Fibroblast of villous mesenchyme (primary cell): ENCODE measurements around the gene ZBTB21. TPM values are rescaled to one million over a fixed set of nuclear protein-coding genes. Genes with fewer than 3 reads are reported as not detected.
A peak's percentile ranks its signal among the peaks of the same experiment; 100 is the strongest.

Source experiments
- DNase-seq: peaks from one replicate; pipeline ENCODE4 v3.0.0-alpha.2; 2010; ENCODE audit warnings: low read depth
- H3K4me3 ChIP-seq: 2 replicates; pipeline ENCODE4 v1.5.1; 2011; ENCODE audit warnings: low read depth, mild to moderate bottlenecking, low read length
- total RNA-seq: library from RNA; depleted of rRNA; stranded (reverse); fragments of >200 nt; gene quantifications from 2 replicates; pipeline ENCODE4 v1.2.3, GENCODE V29; 2012
- TF ChIP-seq, protein P1 (sequence below): IDR thresholded peaks from 2 replicates; pipeline ENCODE4 v1.5.1; 2012; ENCODE audit warnings: low read depth, mild to moderate bottlenecking, low read length; ENCODE audit not compliant: insufficient read depth

The ZBTB21 gene
- total RNA-seq, 1 donor = 19.0 TPM

DNA sequence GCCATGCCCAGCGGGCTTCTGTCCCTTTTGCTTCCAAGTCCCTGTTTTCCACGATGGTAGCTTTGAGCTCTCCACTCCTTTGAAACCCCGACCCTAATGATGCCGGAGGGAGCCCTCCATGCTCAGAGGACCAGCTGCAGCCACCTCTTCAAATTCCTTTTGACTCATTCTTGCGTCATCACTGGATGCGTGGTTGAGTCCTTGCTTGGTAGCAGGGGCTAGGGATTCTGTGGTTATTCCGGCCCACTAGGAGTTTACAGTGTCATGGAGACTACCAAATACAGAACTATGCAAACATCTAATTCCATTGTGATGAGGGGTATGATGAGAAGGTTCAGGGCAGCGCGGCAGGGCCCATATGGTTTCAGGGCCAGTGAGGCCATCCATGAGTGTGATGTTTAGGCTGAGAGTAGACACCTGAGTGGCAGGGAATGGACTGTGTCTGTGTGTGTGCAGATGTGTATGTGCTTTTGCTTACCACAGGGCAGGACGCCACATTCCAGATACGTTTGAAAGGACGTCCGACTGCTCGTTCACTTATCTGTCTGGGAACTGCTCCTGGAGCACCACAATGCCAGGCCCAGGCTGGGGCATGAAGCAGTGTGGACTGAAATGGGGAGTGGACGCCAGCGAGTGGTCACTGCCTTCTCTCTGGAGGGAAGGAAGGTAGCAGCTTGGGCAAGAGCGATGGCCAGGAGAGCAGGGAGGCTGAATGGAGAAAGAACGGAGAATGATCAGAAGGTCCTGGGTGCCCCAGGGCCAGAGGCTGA lies 30.4 kb upstream of the ZBTB21 start:
- peak; percentile 99 for DNase-seq
- H3K4me3 ChIP-seq = no peak overlapping the region
- TF ChIP-seq, protein P1, sequence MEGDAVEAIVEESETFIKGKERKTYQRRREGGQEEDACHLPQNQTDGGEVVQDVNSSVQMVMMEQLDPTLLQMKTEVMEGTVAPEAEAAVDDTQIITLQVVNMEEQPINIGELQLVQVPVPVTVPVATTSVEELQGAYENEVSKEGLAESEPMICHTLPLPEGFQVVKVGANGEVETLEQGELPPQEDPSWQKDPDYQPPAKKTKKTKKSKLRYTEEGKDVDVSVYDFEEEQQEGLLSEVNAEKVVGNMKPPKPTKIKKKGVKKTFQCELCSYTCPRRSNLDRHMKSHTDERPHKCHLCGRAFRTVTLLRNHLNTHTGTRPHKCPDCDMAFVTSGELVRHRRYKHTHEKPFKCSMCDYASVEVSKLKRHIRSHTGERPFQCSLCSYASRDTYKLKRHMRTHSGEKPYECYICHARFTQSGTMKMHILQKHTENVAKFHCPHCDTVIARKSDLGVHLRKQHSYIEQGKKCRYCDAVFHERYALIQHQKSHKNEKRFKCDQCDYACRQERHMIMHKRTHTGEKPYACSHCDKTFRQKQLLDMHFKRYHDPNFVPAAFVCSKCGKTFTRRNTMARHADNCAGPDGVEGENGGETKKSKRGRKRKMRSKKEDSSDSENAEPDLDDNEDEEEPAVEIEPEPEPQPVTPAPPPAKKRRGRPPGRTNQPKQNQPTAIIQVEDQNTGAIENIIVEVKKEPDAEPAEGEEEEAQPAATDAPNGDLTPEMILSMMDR = no peak

GRCh38 chr21:42039911-42040351 lies 29.8 kb upstream of the ZBTB21 start:
- TF ChIP-seq, protein P1 = no peak
- DNase-seq = peak; percentile 76
- H3K4me3 ChIP-seq = no peak overlapping the region

DNA sequence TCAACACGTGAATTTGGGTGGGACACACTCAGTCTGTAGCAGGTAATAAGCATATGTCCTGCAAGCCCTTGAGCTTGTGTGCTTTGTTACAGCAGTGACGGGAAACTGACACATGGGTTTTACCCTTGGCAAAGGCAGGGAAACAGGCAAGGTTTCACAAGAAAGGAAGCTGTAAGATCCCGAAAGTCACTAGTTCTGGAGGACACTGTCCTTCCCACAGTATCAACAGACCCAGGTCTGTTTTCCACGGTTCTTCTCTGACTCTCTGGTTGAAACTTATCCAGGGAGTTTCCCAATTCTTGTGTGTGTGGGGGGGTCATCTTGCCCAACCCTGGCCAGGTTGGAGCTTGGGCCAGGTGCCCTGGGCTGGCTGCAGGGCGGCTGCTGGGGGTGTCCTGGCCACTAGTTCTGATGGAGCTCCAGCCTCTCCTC lies 29.3 kb upstream of the ZBTB21 start:
- H3K4me3 ChIP-seq = no peak overlapping the region
- peak; percentile 84 for DNase-seq
- TF ChIP-seq, protein P1 = no peak

GRCh38 chr21:42038826-42039425 lies 28.8 kb upstream of the ZBTB21 start:
- peak; percentile 81 for DNase-seq
- H3K4me3 ChIP-seq = no peak overlapping the region
- TF ChIP-seq, protein P1 = no peak

GRCh38 chr21:42038393-42038792 lies 28.2 kb upstream of the ZBTB21 start:
- DNase-seq = no peak
- no peak overlapping the region for H3K4me3 ChIP-seq
- TF ChIP-seq, protein P1 = no peak

GRCh38 chr21:42037943-42038342 lies 27.8 kb upstream of the ZBTB21 start:
- TF ChIP-seq, protein P1 = no peak
- H3K4me3 ChIP-seq = no peak overlapping the region
- DNase-seq = no peak
